Measurements from ENCODE around the gene BGLAP. TPM values are rescaled to one million over a fixed set of nuclear protein-coding genes. Genes with fewer than 3 reads are reported as not detected.

The BGLAP gene
- total RNA-seq, 1 experiment from 2014 or later = 2.4 TPM

GRCh38 chr1:156263288-156263655 lies 21.3 kb downstream of the BGLAP start:
- no TSS peak for BruUV-seq (replicated peaks)
- Histone ChIP-seq H3K4me3 (ENCODE audit: low read depth, low read length, poor library complexity, severe bottlenecking) (no peak overlapping the region), H3K27ac (ENCODE audit: low read depth, low read length, poor library complexity, severe bottlenecking) (no peak overlapping the region), H3K9me3 (ENCODE audit: low read depth, low read length, poor library complexity, severe bottlenecking) (no peaks in the 10 kb centered on the region), H3K36me3 (ENCODE audit: insufficient read depth, low read length, poor library complexity, severe bottlenecking) (peaks cover 91% of the 10 kb centered on the region), H3K27me3 (replicated peaks; ENCODE audit: insufficient read depth, low read depth, low read length, poor library complexity) (no peaks in the 10 kb centered on the region), H3K4me1 (ENCODE audit: insufficient read depth, low read length, poor library complexity, severe bottlenecking) (no peaks in the 10 kb centered on the region)
- TF ChIP-seq EZH2 (IDR thresholded peaks at IDR 0.05; ENCODE audit: borderline replicate concordance, low read depth, low read length, poor library complexity, severe bottlenecking) = no peak
- intact Hi-C loops (cut with micrococcal nuclease; ENCODE audit: unreplicated experiment) = no loop called here
- no peak for DNase-seq (ENCODE audit: low spot score)
- ChIA-PET POLR2A (ENCODE audit: low non-redundant PET) (no interaction called here), CTCF (no interaction called here)

- TF ChIP-seq CTCF (conservative IDR thresholded peaks at IDR 0.05; ENCODE audit: low read depth, low read length) (no peak), EZH2 (IDR thresholded peaks at IDR 0.05; ENCODE audit: borderline replicate concordance, low read depth, low read length, poor library complexity, severe bottlenecking) (no peak)
- no peaks in the 10 kb centered on the region for H3K9me3 ChIP-seq (ENCODE audit: low read depth, low read length, poor library complexity, severe bottlenecking)
- intact Hi-C loops (cut with micrococcal nuclease; ENCODE audit: unreplicated experiment) = no loop called here
- H3K4me3 ChIP-seq (ENCODE audit: low read depth, low read length, poor library complexity, severe bottlenecking) = no peak overlapping the region
- no peak for DNase-seq (ENCODE audit: low spot score)
- no peaks in the 10 kb centered on the region for H3K27me3 ChIP-seq (replicated peaks; ENCODE audit: insufficient read depth, low read depth, low read length, poor library complexity)
- POLR2A ChIA-PET (ENCODE audit: low non-redundant PET) = no interaction called here
- TSS peak; percentile 50 for BruUV-seq (replicated peaks)
- CTCF ChIA-PET = no interaction called here
- H3K36me3 ChIP-seq (ENCODE audit: insufficient read depth, low read length, poor library complexity, severe bottlenecking) = peaks cover 85% of the 10 kb centered on the region
- H3K27ac ChIP-seq (ENCODE audit: low read depth, low read length, poor library complexity, severe bottlenecking) = no peak overlapping the region
- H3K4me1 ChIP-seq (ENCODE audit: insufficient read depth, low read length, poor library complexity, severe bottlenecking) = no peaks in the 10 kb centered on the region
These were observed 24.1 kb downstream of the BGLAP start for GRCh38 chr1:156266051-156266450.

- Histone ChIP-seq H3K27me3 (replicated peaks; ENCODE audit: insufficient read depth, low read depth, low read length, poor library complexity) (no peaks in the 10 kb centered on the region), H3K36me3 (ENCODE audit: insufficient read depth, low read length, poor library complexity, severe bottlenecking) (peaks cover 90% of the 10 kb centered on the region), H3K27ac (ENCODE audit: low read depth, low read length, poor library complexity, severe bottlenecking) (no peak overlapping the region), H3K9me3 (ENCODE audit: low read depth, low read length, poor library complexity, severe bottlenecking) (no peaks in the 10 kb centered on the region), H3K4me3 (ENCODE audit: low read depth, low read length, poor library complexity, severe bottlenecking) (no peak overlapping the region), H3K4me1 (ENCODE audit: insufficient read depth, low read length, poor library complexity, severe bottlenecking) (no peaks in the 10 kb centered on the region)
- intact Hi-C loops (cut with micrococcal nuclease; ENCODE audit: unreplicated experiment) = no loop called here
- no peak for DNase-seq (ENCODE audit: low spot score)
- ChIA-PET POLR2A (ENCODE audit: low non-redundant PET) (interaction anchor here (0.6 kb wide), 1 partner anchor 33 kb away, joined by 3 read pairs; no protein-coding TSS in a partner anchor), CTCF (no interaction called here)
- BruUV-seq (replicated peaks) = no TSS peak
- TF ChIP-seq EZH2 (IDR thresholded peaks at IDR 0.05; ENCODE audit: borderline replicate concordance, low read depth, low read length, poor library complexity, severe bottlenecking) (no peak), CTCF (conservative IDR thresholded peaks at IDR 0.05; ENCODE audit: low read depth, low read length) (no peak)
These were observed 26.4 kb downstream of the BGLAP start for GRCh38 chr1:156268336-156268735.

GRCh38 chr1:156270314-156270713 lies 28.3 kb downstream of the BGLAP start:
- intact Hi-C loops (cut with micrococcal nuclease; ENCODE audit: unreplicated experiment) = loop anchor here (10.0 kb wide), 1 partner anchor 64 kb away; the partner anchor contains the start of genes CCT3 and TSACC
- POLR2A ChIA-PET (ENCODE audit: low non-redundant PET) = interaction anchor here (0.6 kb wide), 1 partner anchor 12 kb away, joined by 3 read pairs; the partner anchor contains the start of gene SMG5

More at GRCh38 chr1:156270314-156270713, 28.3 kb downstream of the BGLAP start:
- no peaks in the 10 kb centered on the region for H3K4me1 ChIP-seq (ENCODE audit: insufficient read depth, low read length, poor library complexity, severe bottlenecking)
- CTCF ChIA-PET = no interaction called here
- H3K36me3 ChIP-seq (ENCODE audit: insufficient read depth, low read length, poor library complexity, severe bottlenecking) = peaks cover 91% of the 10 kb centered on the region
- TF ChIP-seq EZH2 (IDR thresholded peaks at IDR 0.05; ENCODE audit: borderline replicate concordance, low read depth, low read length, poor library complexity, severe bottlenecking) = no peak
- TF ChIP-seq CTCF (conservative IDR thresholded peaks at IDR 0.05; ENCODE audit: low read depth, low read length) = no peak
- BruUV-seq (replicated peaks) = no TSS peak
- H3K27me3 ChIP-seq (replicated peaks; ENCODE audit: insufficient read depth, low read depth, low read length, poor library complexity) = no peaks in the 10 kb centered on the region
- no peak overlapping the region for H3K27ac ChIP-seq (ENCODE audit: low read depth, low read length, poor library complexity, severe bottlenecking)
- no peaks in the 10 kb centered on the region for H3K9me3 ChIP-seq (ENCODE audit: low read depth, low read length, poor library complexity, severe bottlenecking)
- no peak overlapping the region for H3K4me3 ChIP-seq (ENCODE audit: low read depth, low read length, poor library complexity, severe bottlenecking)
- no peak for DNase-seq (ENCODE audit: low spot score)
